Kidney (tissue), 14 donors: ENCODE measurements around the gene HNRNPC. TPM values are rescaled to one million over a fixed set of nuclear protein-coding genes. Genes with fewer than 3 reads are reported as not detected.

Source experiments
- DNase-seq, 5 donors: peaks; one replicate each; pipeline ENCODE4 v3.0.0-alpha.2; 2013 to 2020
- FAIRE-seq: peaks from 2 replicates; lab custom pipeline; 2012; peaks lifted over from hg19 to GRCh38; lab: Jason Lieb, UNC
- H3K27ac ChIP-seq, 2 donors: one replicate each; pipeline ENCODE4 v1.7.0; 2013; ENCODE audit warnings: low read depth in 2 of 2, low read length in 2 of 2, inconsistent platforms in 1 of 2
- H3K27me3 ChIP-seq: one replicate; pipeline ENCODE4 v1.7.1; 2013; ENCODE audit warnings: low read length, inconsistent platforms; ENCODE audit not compliant: control insufficient read depth, insufficient read depth
- H3K36me3 ChIP-seq, 3 donors: one replicate each; pipeline versions ENCODE4 v1.7.0 to v1.7.1; 2013; ENCODE audit warnings: low read length in 3 of 3, control low read depth in 1 of 3, inconsistent platforms in 1 of 3; ENCODE audit not compliant: insufficient read depth in 3 of 3, control insufficient read depth in 2 of 3
- H3K4me1 ChIP-seq, 3 donors: one replicate each; pipeline versions ENCODE4 v1.7.0 to v1.7.1; 2013; ENCODE audit warnings: low read length in 3 of 3, inconsistent platforms in 1 of 3, low read depth in 1 of 3; ENCODE audit not compliant: control insufficient read depth in 2 of 3, insufficient read depth in 2 of 3
- H3K4me3 ChIP-seq, 3 donors: one replicate each; pipeline versions ENCODE4 v1.7.0 to v1.8.1; 2013; ENCODE audit warnings: low read length in 3 of 3, control low read depth in 1 of 3, inconsistent platforms in 1 of 3
- H3K9ac ChIP-seq, 3 donors: one replicate each; pipeline versions ENCODE4 v1.7.0 to v1.7.1; 2013; ENCODE audit warnings: low read length in 3 of 3, control low read depth in 1 of 3, inconsistent platforms in 1 of 3
- H3K9me3 ChIP-seq, 3 donors: one replicate each; pipeline versions ENCODE4 v1.7.0 to v1.7.1; 2013; ENCODE audit warnings: low read length in 3 of 3, control low read depth in 1 of 3, inconsistent platforms in 1 of 3; ENCODE audit not compliant: control insufficient read depth in 2 of 3, insufficient read depth in 1 of 3
- CTCF ChIP-seq: IDR thresholded peaks from 3 replicates; pipeline ENCODE4 v1.5.1; 2012; ENCODE audit warnings: mild to moderate bottlenecking, moderate library complexity, borderline replicate concordance; ENCODE audit not compliant: insufficient read depth; ENCODE audit errors: extremely low read depth
- intact Hi-C: fragments of 100-400 bp; cut with DNase I; formaldehyde crosslinking; loops from one replicate; pipeline ENCODE4 v1.11.1; 2022
- polyA plus RNA-seq: library from polyadenylated mRNA; stranded (reverse); fragments of 350-450 nt; fragmentation: Illumina TruSeq; extraction: RNeasy Lipid Tissue Mini Kit (QIAGEN cat#74804); gene quantifications from one replicate; pipeline ENCODE4 v1.2.3, GENCODE V29; 2014; ENCODE audit warnings: low read depth, low replicate concordance; ENCODE audit not compliant: insufficient read depth
- total RNA-seq: library from RNA; stranded (reverse); fragmentation: NEBNext Ultra II Directional; extraction: Animal tissue kit (Norgen Biotek cat#: 25700); gene quantifications from one replicate; pipeline ENCODE4 v1.2.1, GENCODE V29; 2021
- donor health status: control.
- donor health status: control.
- donor health status: control.
- donor health status: control.
- donor health status: control.
- donor health status: DM: yes; HTN: yes; CAD: no.
- donor health status: Normal renal cell carcinoma (clear cell type).

The HNRNPC gene
- total and polyA plus RNA-seq, 2 donors from 2014 or later = 398 to 462 TPM

- H3K27me3 ChIP-seq = no peaks in the 10 kb centered on the region
- no peak overlapping the region for H3K4me3 ChIP-seq
- H3K27ac ChIP-seq = no peak overlapping the region
- no peak overlapping the region for H3K9ac ChIP-seq
- no peak for TF ChIP-seq CTCF
- DNase-seq (no peak), FAIRE-seq (no peak)
- intact Hi-C loops = no loop called here
- peaks cover 0 to 12% (median 11%) of the 10 kb centered on the region in 3 donors for H3K4me1 ChIP-seq
- peaks cover 6 to 46% (median 15%) of the 10 kb centered on the region in 3 donors for H3K36me3 ChIP-seq
- no peaks in the 10 kb centered on the region for H3K9me3 ChIP-seq
Measured at GRCh38 chr14:21252149-21252548, 17.1 kb downstream of the HNRNPC start.

- H3K4me1 ChIP-seq = peaks cover 0 to 11% (median 7%) of the 10 kb centered on the region in 3 donors
- no peak for FAIRE-seq
- no peak for TF ChIP-seq CTCF
- no peak overlapping the region for H3K27ac ChIP-seq
- intact Hi-C loops = no loop called here
- no peaks in the 10 kb centered on the region for H3K27me3 ChIP-seq
- no peak overlapping the region for H3K9ac ChIP-seq
- no peaks in the 10 kb centered on the region for H3K9me3 ChIP-seq
- H3K4me3 ChIP-seq = no peak overlapping the region
- peaks cover 4 to 45% (median 12%) of the 10 kb centered on the region in 3 donors for H3K36me3 ChIP-seq
- DNase-seq = no peak
Measured at GRCh38 chr14:21251215-21251614, 18.0 kb downstream of the HNRNPC start.

- H3K27me3 ChIP-seq = no peaks in the 10 kb centered on the region
- DNase-seq = no peak
- TF ChIP-seq CTCF = no peak
- no peaks in the 10 kb centered on the region for H3K4me1 ChIP-seq
- no peak for FAIRE-seq
- no peaks in the 10 kb centered on the region for H3K9me3 ChIP-seq
- H3K27ac ChIP-seq = no peak overlapping the region
- H3K9ac ChIP-seq = no peak overlapping the region
- intact Hi-C loops = no loop called here
- peaks cover 6 to 38% (median 12%) of the 10 kb centered on the region in 3 donors for H3K36me3 ChIP-seq
- no peak overlapping the region for H3K4me3 ChIP-seq
Measured at GRCh38 chr14:21248739-21249411, 20.4 kb downstream of the HNRNPC start.

GRCh38 chr14:21248338-21248737 is 20.9 kb downstream of the HNRNPC start:
- Histone ChIP-seq H3K27me3 (no peaks in the 10 kb centered on the region), H3K36me3 (peaks cover 6 to 38% (median 12%) of the 10 kb centered on the region in 3 donors), H3K4me1 (no peaks in the 10 kb centered on the region), H3K27ac (no peak overlapping the region), H3K4me3 (no peak overlapping the region), H3K9me3 (no peaks in the 10 kb centered on the region), H3K9ac (no peak overlapping the region)
- DNase-seq (no peak), FAIRE-seq (no peak)
- no peak for TF ChIP-seq CTCF
- intact Hi-C loops = no loop called here
